Duodenal mucosa (tissue), 2 donors: Measurements from ENCODE around the gene ACBD5.
A peak's percentile ranks its signal among the peaks of the same experiment; 100 is the strongest.

Experiments
- H3K27ac ChIP-seq: one replicate; pipeline ENCODE4 v1.7.0; 2013; ENCODE audit warnings: low read depth, low read length
- H3K27me3 ChIP-seq, 2 donors: one replicate each; pipeline ENCODE4 v1.7.0; 2013; ENCODE audit warnings: low read length in 2 of 2, control low read depth in 1 of 2; ENCODE audit not compliant: insufficient read depth in 2 of 2, control insufficient read depth in 1 of 2
- H3K36me3 ChIP-seq, 2 donors: one replicate each; pipeline ENCODE4 v1.7.0; 2013; ENCODE audit warnings: low read length in 2 of 2, control low read depth in 1 of 2; ENCODE audit not compliant: insufficient read depth in 2 of 2, control insufficient read depth in 1 of 2
- H3K4me1 ChIP-seq, 2 donors: one replicate each; pipeline ENCODE4 v1.7.0; 2013; ENCODE audit warnings: low read length in 2 of 2, control low read depth in 1 of 2; ENCODE audit not compliant: insufficient read depth in 2 of 2, control insufficient read depth in 1 of 2
- H3K4me3 ChIP-seq, 2 donors: one replicate each; pipeline ENCODE4 v1.7.0; 2013; ENCODE audit warnings: low read length in 2 of 2, low read depth in 1 of 2
- H3K9ac ChIP-seq, 2 donors: one replicate each; pipeline ENCODE4 v1.7.0; 2013; ENCODE audit warnings: low read length in 2 of 2, low read depth in 1 of 2
- H3K9me3 ChIP-seq, 2 donors: one replicate each; pipeline ENCODE4 v1.7.0; 2013; ENCODE audit warnings: low read length in 2 of 2, control low read depth in 1 of 2; ENCODE audit not compliant: control insufficient read depth in 1 of 2

ACBD5 gene

DNA sequence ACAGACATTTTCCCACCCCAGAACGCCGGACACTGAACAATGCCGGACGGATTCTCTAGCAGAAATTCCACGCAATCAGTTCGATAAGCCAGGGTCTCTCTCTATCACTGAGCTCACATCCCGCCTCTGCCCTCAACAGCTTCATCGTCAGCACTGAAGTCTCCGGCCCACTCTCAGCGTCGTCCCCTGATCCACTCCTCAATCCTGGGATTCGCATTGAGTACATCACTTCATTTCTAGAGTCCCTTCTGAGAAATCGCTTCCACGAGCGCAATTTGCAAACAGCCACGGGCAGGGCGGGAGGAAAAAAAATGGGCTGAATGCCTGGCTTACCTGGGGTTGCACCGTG, 86.8 kb downstream of the ACBD5 start:
- Histone ChIP-seq H3K4me3 (peak overlapping the region; percentile 88 to 99), H3K4me1 (peaks cover 16 to 17% of the 10 kb centered on the region in 2 donors), H3K9me3 (no peaks in the 10 kb centered on the region), H3K9ac (peak overlapping the region; percentile 98 to 99), H3K27me3 (no peaks in the 10 kb centered on the region), H3K27ac (peak overlapping the region; percentile 99), H3K36me3 (peaks cover 0 to 11% of the 10 kb centered on the region in 2 donors)

DNA sequence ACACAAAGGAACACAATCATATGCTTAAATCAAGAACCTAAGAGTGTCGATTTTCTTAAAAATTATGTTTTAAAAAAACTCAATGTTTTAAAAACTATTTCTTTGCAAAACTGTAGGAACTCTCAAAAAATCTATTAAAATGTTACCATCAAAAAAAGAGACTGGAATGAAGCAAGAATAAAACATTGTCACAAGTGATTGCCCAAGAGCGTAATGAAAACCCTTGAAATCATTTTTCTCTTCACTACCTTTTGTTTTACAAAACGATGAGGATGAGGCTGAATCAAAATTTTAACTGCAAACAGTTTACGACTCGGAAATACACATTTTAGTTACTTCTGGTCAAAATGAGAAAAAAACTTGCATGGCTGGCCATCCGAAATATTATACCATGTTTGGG, 87.3 kb downstream of the ACBD5 start:
- peaks cover 0 to 10% of the 10 kb centered on the region in 2 donors for H3K36me3 ChIP-seq
- H3K27me3 ChIP-seq: no peaks in the 10 kb centered on the region
- peak overlapping the region; percentile 98 to 99 for H3K9ac ChIP-seq
- peaks cover 16 to 17% of the 10 kb centered on the region in 2 donors for H3K4me1 ChIP-seq
- H3K4me3 ChIP-seq: peak overlapping the region; percentile 88 to 99
- H3K9me3 ChIP-seq: no peaks in the 10 kb centered on the region
- H3K27ac ChIP-seq: no peak overlapping the region

DNA sequence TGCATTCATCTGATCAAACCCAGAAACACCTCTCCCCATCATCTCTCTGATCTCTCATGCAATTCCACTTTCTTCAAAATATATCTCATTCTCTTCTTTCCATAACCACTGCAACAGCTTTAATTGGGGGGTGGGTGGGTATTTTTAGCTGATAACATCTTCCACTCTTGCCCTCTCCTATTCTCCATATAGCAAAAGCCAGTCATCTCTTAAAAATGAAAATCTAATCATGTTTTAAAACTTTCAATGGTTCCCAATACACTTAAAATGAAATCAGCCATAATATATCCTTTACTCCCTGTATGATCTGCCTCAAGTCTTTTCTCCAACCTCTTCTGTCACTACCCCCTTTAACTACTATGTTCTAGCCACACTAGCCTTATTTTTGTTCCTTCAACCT, 87.9 kb downstream of the ACBD5 start:
- peak overlapping the region; percentile 88 to 99 for H3K4me3 ChIP-seq
- H3K36me3 ChIP-seq: peaks cover 2 to 13% of the 10 kb centered on the region in 2 donors
- H3K4me1 ChIP-seq: peaks cover 16 to 17% of the 10 kb centered on the region in 2 donors
- no peaks in the 10 kb centered on the region for H3K27me3 ChIP-seq
- peak overlapping the region in 1 of 2 donors; percentile 99 for H3K9ac ChIP-seq
- H3K27ac ChIP-seq: no peak overlapping the region
- no peaks in the 10 kb centered on the region for H3K9me3 ChIP-seq

DNA sequence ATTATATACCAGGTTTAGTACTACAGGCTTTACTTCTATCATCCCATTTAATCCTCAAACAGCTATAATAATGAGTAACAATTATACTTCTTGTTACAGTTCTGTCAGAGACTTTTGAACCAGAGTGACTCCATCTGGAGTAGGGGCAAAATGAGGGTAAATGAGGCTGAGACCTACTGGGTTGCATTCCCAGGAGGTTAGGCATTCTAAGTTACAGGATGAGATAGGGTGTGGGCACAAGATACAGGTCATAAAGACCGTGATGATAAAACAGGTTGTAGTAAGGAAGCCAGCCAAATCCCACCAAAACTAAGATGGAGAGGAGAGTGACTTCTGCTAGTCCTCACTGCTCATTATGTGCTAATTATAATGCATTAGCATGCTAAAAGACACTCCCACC, 90.3 kb downstream of the ACBD5 start:
- H3K9ac ChIP-seq: no peak overlapping the region

DNA sequence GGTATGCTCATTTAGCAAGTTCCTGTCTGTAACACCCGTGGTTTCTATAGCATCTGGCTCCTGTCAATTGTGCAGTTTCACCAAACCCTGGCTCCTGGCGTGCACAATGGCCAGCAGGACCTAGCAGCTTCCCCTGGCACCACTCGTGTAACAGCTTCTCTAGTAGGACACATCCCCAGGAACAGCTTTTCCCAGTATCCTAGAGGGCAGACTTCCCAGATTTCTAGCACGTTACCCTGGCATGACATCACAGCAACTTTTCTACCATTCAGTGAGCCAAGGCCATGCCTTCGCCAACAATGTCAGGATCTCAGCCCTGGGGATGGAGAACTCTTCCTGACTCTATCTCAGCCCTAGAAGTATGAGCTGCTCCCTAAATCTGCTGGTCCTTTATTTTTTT, 92.9 kb downstream of the ACBD5 start:
- no peak overlapping the region for H3K27ac ChIP-seq
- no peak overlapping the region for H3K4me3 ChIP-seq
- H3K9ac ChIP-seq: no peak overlapping the region
- H3K4me1 ChIP-seq: peaks cover 6% of the 10 kb centered on the region in 2 donors
- H3K36me3 ChIP-seq: peaks cover 18 to 53% of the 10 kb centered on the region in 2 donors
- no peaks in the 10 kb centered on the region for H3K27me3 ChIP-seq
- no peaks in the 10 kb centered on the region for H3K9me3 ChIP-seq

More for the DNA sequence above, 90.3 kb downstream of the ACBD5 start:
- Histone ChIP-seq H3K4me3 (no peak overlapping the region), H3K9me3 (no peaks in the 10 kb centered on the region), H3K36me3 (peaks cover 11 to 34% of the 10 kb centered on the region in 2 donors), H3K27me3 (no peaks in the 10 kb centered on the region), H3K4me1 (peaks cover 11 to 12% of the 10 kb centered on the region in 2 donors), H3K27ac (no peak overlapping the region)

DNA sequence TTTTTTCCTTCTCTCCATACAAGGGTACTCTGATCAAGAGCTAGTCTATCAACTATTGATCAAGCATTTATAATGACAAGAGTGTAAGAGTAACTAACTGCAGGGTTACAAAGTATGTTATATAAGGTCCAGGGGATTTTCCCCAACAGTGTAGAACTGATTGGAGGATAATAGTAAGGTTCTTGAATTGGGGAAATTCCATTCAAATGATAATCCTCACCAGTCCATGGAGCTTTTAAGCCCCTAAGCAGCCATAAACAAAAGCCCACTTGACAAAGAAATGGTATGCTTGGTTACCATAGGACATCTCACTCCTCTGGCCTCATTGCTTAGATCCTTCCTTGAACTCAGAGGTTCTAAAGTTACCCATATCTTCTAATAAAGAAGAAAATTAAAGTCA, 94.7 kb downstream of the ACBD5 start:
- no peaks in the 10 kb centered on the region for H3K27me3 ChIP-seq
- H3K9me3 ChIP-seq: no peaks in the 10 kb centered on the region
- no peaks in the 10 kb centered on the region for H3K4me1 ChIP-seq
- no peak overlapping the region for H3K4me3 ChIP-seq
- H3K36me3 ChIP-seq: peaks cover 18 to 62% of the 10 kb centered on the region in 2 donors
- H3K9ac ChIP-seq: no peak overlapping the region
- no peak overlapping the region for H3K27ac ChIP-seq
